SJCRH30 (cell line): ENCODE measurements around the gene C22orf23. TPM values are rescaled to one million over a fixed set of nuclear protein-coding genes. Genes with fewer than 3 reads are reported as not detected.
A peak's percentile ranks its signal among the peaks of the same experiment; 100 is the strongest.

Experiments
- DNase-seq, 2 experiments: peaks; one replicate each; pipeline ENCODE4 v3.0.0-alpha.2; 2015 to 2020
- H3K27ac ChIP-seq: fragments of 250-450 bp; sonication (Bioruptor Pico); 2 replicates; pipeline ENCODE4 v1.5.1; 2020; ENCODE audit warnings: mild to moderate bottlenecking, moderate library complexity
- H3K27me3 ChIP-seq: fragments of 250-450 bp; sonication (Bioruptor Pico); 2 replicates; pipeline ENCODE4 v1.5.1; 2020; ENCODE audit warnings: mild to moderate bottlenecking, moderate library complexity
- H3K36me3 ChIP-seq: fragments of 250-450 bp; sonication (Bioruptor Pico); 2 replicates; pipeline ENCODE4 v1.5.1; 2020; ENCODE audit warnings: mild to moderate bottlenecking, moderate library complexity
- H3K4me1 ChIP-seq: fragments of 250-450 bp; sonication (Bioruptor Pico); 2 replicates; pipeline ENCODE4 v1.5.1; 2020; ENCODE audit warnings: mild to moderate bottlenecking, moderate library complexity
- H3K4me3 ChIP-seq: fragments of 250-450 bp; sonication (Bioruptor Pico); 2 replicates; pipeline ENCODE4 v1.5.1; 2020; ENCODE audit warnings: mild to moderate bottlenecking, moderate library complexity
- H3K9me3 ChIP-seq: fragments of 250-450 bp; sonication (Bioruptor Pico); replicated peaks from 2 replicates; pipeline ENCODE4 v1.5.1; 2020; ENCODE audit warnings: mild to moderate bottlenecking, moderate library complexity
- total RNA-seq: library from RNA; depleted of rRNA; stranded (reverse); fragments of >200 nt; shearing (Covaris generic); gene quantifications from 2 replicates; pipeline ENCODE4 v1.2.3, GENCODE V29; 2014

C22orf23 gene
- total RNA-seq, 1 experiment from 2014 or later: not detected

GRCh38 chr22:37911697-37912096, 41.7 kb downstream of the C22orf23 start:
- Histone ChIP-seq H3K4me1 (peaks cover 26% of the 10 kb centered on the region), H3K27me3 (no peaks in the 10 kb centered on the region), H3K27ac (no peak overlapping the region), H3K36me3 (no peaks in the 10 kb centered on the region), H3K4me3 (no peak overlapping the region), H3K9me3 (no peaks in the 10 kb centered on the region)
- peak in 1 of 2 experiments; percentile 24 for DNase-seq

GRCh38 chr22:37910890-37911672, 42.3 kb downstream of the C22orf23 start:
- Histone ChIP-seq H3K36me3 (no peaks in the 10 kb centered on the region), H3K9me3 (no peaks in the 10 kb centered on the region)
- peak; percentile 72 to 77 for DNase-seq

GRCh38 chr22:37909766-37910165, 43.6 kb downstream of the C22orf23 start:
- H3K4me1 ChIP-seq: peaks cover 35% of the 10 kb centered on the region
- no peak overlapping the region for H3K27ac ChIP-seq
- H3K36me3 ChIP-seq: no peaks in the 10 kb centered on the region

More at GRCh38 chr22:37910890-37911672, 42.3 kb downstream of the C22orf23 start:
- Histone ChIP-seq H3K4me1 (peaks cover 26% of the 10 kb centered on the region), H3K27ac (no peak overlapping the region; the same call in 1 of the 2 replicates), H3K27me3 (no peaks in the 10 kb centered on the region), H3K4me3 (no peak overlapping the region)

GRCh38 chr22:37907036-37907954, 46.1 kb downstream of the C22orf23 start:
- DNase-seq: no peak
- Histone ChIP-seq H3K36me3 (no peaks in the 10 kb centered on the region), H3K27ac (no peak overlapping the region), H3K27me3 (no peaks in the 10 kb centered on the region), H3K4me3 (peak overlapping the region; percentile 68), H3K9me3 (no peaks in the 10 kb centered on the region), H3K4me1 (peaks cover 39% of the 10 kb centered on the region)

More at GRCh38 chr22:37909766-37910165, 43.6 kb downstream of the C22orf23 start:
- Histone ChIP-seq H3K9me3 (no peaks in the 10 kb centered on the region), H3K4me3 (no peak overlapping the region), H3K27me3 (no peaks in the 10 kb centered on the region)
- no peak for DNase-seq

GRCh38 chr22:37906364-37907008, 46.9 kb downstream of the C22orf23 start:
- Histone ChIP-seq H3K36me3 (no peaks in the 10 kb centered on the region), H3K9me3 (no peaks in the 10 kb centered on the region)

GRCh38 chr22:37905534-37906363, 47.7 kb downstream of the C22orf23 start, which contains the start of gene MICALL1:
Gene MICALL1, plus strand, starts transcription at chr22:37906297. Its CDS starts 126 bp downstream, at chr22:37906423.
- Histone ChIP-seq H3K4me1 (peaks cover 29% of the 10 kb centered on the region), H3K27ac (peak within 1 kb of the TSS; percentile 92), H3K36me3 (no peaks in the 10 kb centered on the region), H3K4me3 (peak within 1 kb of the TSS; percentile 68), H3K27me3 (no peaks in the 10 kb centered on the region), H3K9me3 (no peaks in the 10 kb centered on the region)
- peak; percentile 70 to 73 for DNase-seq

More at GRCh38 chr22:37906364-37907008, 46.9 kb downstream of the C22orf23 start:
- Histone ChIP-seq H3K4me3 (peak overlapping the region; percentile 68), H3K4me1 (peaks cover 37% of the 10 kb centered on the region), H3K27ac (no peak overlapping the region), H3K27me3 (no peaks in the 10 kb centered on the region)
- peak; percentile 24 to 39 for DNase-seq

GRCh38 chr22:37904572-37905533, 48.5 kb downstream of the C22orf23 start:
- H3K36me3 ChIP-seq: no peaks in the 10 kb centered on the region
- peak overlapping the region; percentile 68 for H3K4me3 ChIP-seq
- DNase-seq: peak; percentile 87 to 90
- H3K27me3 ChIP-seq: no peaks in the 10 kb centered on the region
- H3K4me1 ChIP-seq: peaks cover 20% of the 10 kb centered on the region
- H3K27ac ChIP-seq: peak overlapping the region; percentile 92
- H3K9me3 ChIP-seq: no peaks in the 10 kb centered on the region

GRCh38 chr22:37898441-37899181, 54.8 kb downstream of the C22orf23 start:
- Histone ChIP-seq H3K27ac (peak overlapping the region; percentile 26; the same call in 1 of the 2 replicates), H3K9me3 (no peaks in the 10 kb centered on the region), H3K4me3 (no peak overlapping the region), H3K4me1 (peaks cover 14% of the 10 kb centered on the region), H3K27me3 (no peaks in the 10 kb centered on the region), H3K36me3 (no peaks in the 10 kb centered on the region)
- DNase-seq: peak; percentile 71 to 72

- no peak for DNase-seq
- no peak overlapping the region; the same call in 1 of the 2 replicates for H3K27ac ChIP-seq
These were observed 55.6 kb downstream of the C22orf23 start for GRCh38 chr22:37897807-37898206.

GRCh38 chr22:37896939-37897338, 56.5 kb downstream of the C22orf23 start:
- Histone ChIP-seq H3K4me1 (peaks cover 14% of the 10 kb centered on the region), H3K4me3 (no peak overlapping the region), H3K27ac (no peak overlapping the region), H3K27me3 (no peaks in the 10 kb centered on the region), H3K36me3 (no peaks in the 10 kb centered on the region), H3K9me3 (no peaks in the 10 kb centered on the region)
- DNase-seq: no peak

More at GRCh38 chr22:37897807-37898206, 55.6 kb downstream of the C22orf23 start:
- no peak overlapping the region for H3K4me3 ChIP-seq
- no peaks in the 10 kb centered on the region for H3K36me3 ChIP-seq
- H3K9me3 ChIP-seq: no peaks in the 10 kb centered on the region
- peaks cover 14% of the 10 kb centered on the region for H3K4me1 ChIP-seq
- H3K27me3 ChIP-seq: no peaks in the 10 kb centered on the region

GRCh38 chr22:37896181-37896592, 57.2 kb downstream of the C22orf23 start:
- H3K27me3 ChIP-seq: no peaks in the 10 kb centered on the region
- peaks cover 14% of the 10 kb centered on the region for H3K4me1 ChIP-seq
- H3K4me3 ChIP-seq: no peak overlapping the region
- no peak for DNase-seq
- H3K36me3 ChIP-seq: peaks cover 2% of the 10 kb centered on the region
- H3K9me3 ChIP-seq: no peaks in the 10 kb centered on the region
- no peak overlapping the region for H3K27ac ChIP-seq

GRCh38 chr22:37894939-37895670, 58.3 kb downstream of the C22orf23 start:
- no peak for DNase-seq
- no peaks in the 10 kb centered on the region for H3K27me3 ChIP-seq
- peaks cover 14% of the 10 kb centered on the region for H3K4me1 ChIP-seq
- H3K27ac ChIP-seq: no peak overlapping the region
- peaks cover 9% of the 10 kb centered on the region for H3K36me3 ChIP-seq
- no peaks in the 10 kb centered on the region for H3K9me3 ChIP-seq
- H3K4me3 ChIP-seq: no peak overlapping the region
